Vagina (tissue), 2 donors: Measurements from ENCODE around the gene OR1S1.

Experiments used
- POLR2A ChIP-seq, 2 donors: fragments of 450-650 bp; IDR thresholded peaks; one replicate each; pipeline ENCODE4 v1.6.1; 2017; ENCODE audit warnings: antibody characterized with exemption in 2 of 2, mild to moderate bottlenecking in 2 of 2, moderate library complexity in 2 of 2
- POLR2AphosphoS5 ChIP-seq, 2 donors: sonication (generic); formaldehyde crosslinking; IDR thresholded peaks; one replicate each; pipeline ENCODE4 v1.9.0; 2017; ENCODE audit warnings: antibody characterized with exemption in 2 of 2, mild to moderate bottlenecking in 2 of 2, low read depth in 1 of 2; ENCODE audit not compliant: insufficient read depth in 1 of 2
- TF ChIP-seq, protein P1 (sequence below), 3 experiments: fragments of 450-650 bp in 2 of 3; fragments of 200-600 bp in 1 of 3; sonication (generic) in 1 of 3; IDR thresholded peaks; one replicate each; pipeline ENCODE4 v1.5.1; 2017 to 2019; ENCODE audit warnings: antibody characterized with exemption in 3 of 3, mild to moderate bottlenecking in 2 of 3, moderate library complexity in 2 of 3

- TF ChIP-seq, protein P1, sequence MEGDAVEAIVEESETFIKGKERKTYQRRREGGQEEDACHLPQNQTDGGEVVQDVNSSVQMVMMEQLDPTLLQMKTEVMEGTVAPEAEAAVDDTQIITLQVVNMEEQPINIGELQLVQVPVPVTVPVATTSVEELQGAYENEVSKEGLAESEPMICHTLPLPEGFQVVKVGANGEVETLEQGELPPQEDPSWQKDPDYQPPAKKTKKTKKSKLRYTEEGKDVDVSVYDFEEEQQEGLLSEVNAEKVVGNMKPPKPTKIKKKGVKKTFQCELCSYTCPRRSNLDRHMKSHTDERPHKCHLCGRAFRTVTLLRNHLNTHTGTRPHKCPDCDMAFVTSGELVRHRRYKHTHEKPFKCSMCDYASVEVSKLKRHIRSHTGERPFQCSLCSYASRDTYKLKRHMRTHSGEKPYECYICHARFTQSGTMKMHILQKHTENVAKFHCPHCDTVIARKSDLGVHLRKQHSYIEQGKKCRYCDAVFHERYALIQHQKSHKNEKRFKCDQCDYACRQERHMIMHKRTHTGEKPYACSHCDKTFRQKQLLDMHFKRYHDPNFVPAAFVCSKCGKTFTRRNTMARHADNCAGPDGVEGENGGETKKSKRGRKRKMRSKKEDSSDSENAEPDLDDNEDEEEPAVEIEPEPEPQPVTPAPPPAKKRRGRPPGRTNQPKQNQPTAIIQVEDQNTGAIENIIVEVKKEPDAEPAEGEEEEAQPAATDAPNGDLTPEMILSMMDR (IDR thresholded peaks at IDR 0.05), result no peak
- TF ChIP-seq POLR2AphosphoS5 (IDR thresholded peaks at IDR 0.05; ENCODE audit: insufficient read depth in 1 of 2, low read depth in 1 of 2) (no peak), POLR2A (IDR thresholded peaks at IDR 0.05) (no peak)
Observed at GRCh38 chr11:58178444-58178843, 34.1 kb upstream of the OR1S1 start.
